Liver (tissue), 9 donors: ENCODE data around the gene DAGLA. TPM values are rescaled to one million over a fixed set of nuclear protein-coding genes. Genes with fewer than 3 reads are reported as not detected.

Experiments used
- DNase-seq: peaks from one replicate; pipeline ENCODE4 v3.0.0-alpha.2; 2017; ENCODE audit warnings: low spot score
- H3K27ac ChIP-seq, 2 donors: one replicate each; pipeline ENCODE4 v1.7.0; 2013; ENCODE audit warnings: inconsistent platforms in 2 of 2, low read length in 2 of 2, control low read depth in 1 of 2, low read depth in 1 of 2, mild to moderate bottlenecking in 1 of 2
- H3K27me3 ChIP-seq, 4 donors: one replicate each; pipeline versions ENCODE4 v1.6.1 to v1.7.0; 2013; ENCODE audit warnings: low read length in 3 of 4, inconsistent platforms in 1 of 4, mild to moderate bottlenecking in 1 of 4, moderate library complexity in 1 of 4; ENCODE audit not compliant: control insufficient read depth in 4 of 4, insufficient read depth in 4 of 4
- H3K36me3 ChIP-seq, 4 donors: one replicate each; pipeline versions ENCODE4 v1.6.1 to v1.7.0; 2013; ENCODE audit warnings: low read length in 3 of 4, mild to moderate bottlenecking in 3 of 4, low read depth in 1 of 4, moderate library complexity in 1 of 4; ENCODE audit not compliant: control insufficient read depth in 4 of 4, insufficient read depth in 3 of 4
- H3K4me1 ChIP-seq, 4 donors: one replicate each; pipeline versions ENCODE4 v1.6.1 to v1.7.0; 2013; ENCODE audit warnings: low read length in 3 of 4, mild to moderate bottlenecking in 3 of 4, moderate library complexity in 1 of 4; ENCODE audit not compliant: control insufficient read depth in 4 of 4, insufficient read depth in 4 of 4
- H3K4me3 ChIP-seq, 3 donors: one replicate each; pipeline versions ENCODE4 v1.6.1 to v1.7.0; 2013; ENCODE audit warnings: low read length in 3 of 3, control low read depth in 1 of 3, low read depth in 1 of 3, mild to moderate bottlenecking in 1 of 3
- H3K9ac ChIP-seq, 2 donors: one replicate each; pipeline ENCODE4 v1.7.0; 2013; ENCODE audit warnings: low read length in 2 of 2, mild to moderate bottlenecking in 2 of 2, moderate library complexity in 2 of 2, control low read depth in 1 of 2, low read depth in 1 of 2
- H3K9me3 ChIP-seq, 4 donors: one replicate each; pipeline versions ENCODE4 v1.6.1 to v1.7.0; 2013; ENCODE audit warnings: low read length in 3 of 4; ENCODE audit not compliant: control insufficient read depth in 4 of 4
- ATF3 ChIP-seq: IDR thresholded peaks from 2 replicates; pipeline ENCODE4 v1.6.1; 2016; ENCODE audit warnings: antibody characterized with exemption
- CTCF ChIP-seq: fragments of 150-350 bp; IDR thresholded peaks from 2 replicates; pipeline ENCODE4 v1.5.1; 2017; ENCODE audit warnings: improper control_type of control experiment, low read depth, low read length; ENCODE audit not compliant: missing input control
- EGR1 ChIP-seq, 2 donors: IDR thresholded peaks; 2 replicates each; pipeline ENCODE4 v1.6.1; 2016 to 2018; ENCODE audit warnings: antibody characterized with exemption in 2 of 2, low read depth in 2 of 2
- FOXA1 ChIP-seq: IDR thresholded peaks from 2 replicates; pipeline ENCODE4 v1.6.1; 2016; ENCODE audit warnings: antibody characterized with exemption
- FOXA2 ChIP-seq: IDR thresholded peaks from 2 replicates; pipeline ENCODE4 v1.6.1; 2016; ENCODE audit warnings: antibody characterized with exemption
- GABPA ChIP-seq, 2 donors: IDR thresholded peaks in 1 of 2; conservative IDR thresholded peaks in 1 of 2; 2 replicates each; pipeline ENCODE4 v1.6.1; 2016; ENCODE audit warnings: antibody characterized with exemption in 2 of 2, mild to moderate bottlenecking in 1 of 2, moderate library complexity in 1 of 2
- HNF4A ChIP-seq, 2 donors: conservative IDR thresholded peaks; 2 replicates each; pipeline ENCODE4 v1.6.1; 2016; ENCODE audit warnings: antibody characterized with exemption in 2 of 2, mild to moderate bottlenecking in 2 of 2
- HNF4G ChIP-seq: IDR thresholded peaks from 2 replicates; pipeline ENCODE4 v1.6.1; 2016; ENCODE audit warnings: antibody characterized with exemption
- JUND ChIP-seq, 2 donors: IDR thresholded peaks; 2 replicates each; pipeline ENCODE4 v1.6.1; 2016; ENCODE audit warnings: antibody characterized with exemption in 2 of 2
- MAX ChIP-seq: IDR thresholded peaks from 2 replicates; pipeline ENCODE4 v1.6.1; 2016; ENCODE audit warnings: antibody characterized with exemption
- NR2F2 ChIP-seq: IDR thresholded peaks from 2 replicates; pipeline ENCODE4 v1.6.1; 2016; ENCODE audit warnings: antibody characterized with exemption
- RAD21 ChIP-seq, 2 donors: IDR thresholded peaks; 2 replicates each; pipeline ENCODE4 v1.6.1; 2016; ENCODE audit warnings: antibody characterized with exemption in 2 of 2, mild to moderate bottlenecking in 2 of 2
- REST ChIP-seq: IDR thresholded peaks from 2 replicates; pipeline ENCODE4 v1.6.1; 2016; ENCODE audit warnings: antibody characterized with exemption, mild to moderate bottlenecking
- RXRA ChIP-seq, 2 donors: IDR thresholded peaks; 2 replicates each; pipeline ENCODE4 v1.6.1; 2017 to 2018; ENCODE audit warnings: antibody characterized with exemption in 2 of 2, mild to moderate bottlenecking in 1 of 2
- SP1 ChIP-seq: IDR thresholded peaks from 2 replicates; pipeline ENCODE4 v1.6.1; 2018; ENCODE audit warnings: antibody characterized with exemption, mild to moderate bottlenecking
- TAF1 ChIP-seq: conservative IDR thresholded peaks from 2 replicates; pipeline ENCODE4 v1.6.1; 2016; ENCODE audit warnings: antibody characterized with exemption, mild to moderate bottlenecking
- YY1 ChIP-seq: IDR thresholded peaks from 2 replicates; pipeline ENCODE4 v1.6.1; 2016; ENCODE audit warnings: antibody characterized with exemption, mild to moderate bottlenecking
- ZBTB33 ChIP-seq: IDR thresholded peaks from 2 replicates; pipeline ENCODE4 v1.6.1; 2016; ENCODE audit warnings: antibody characterized with exemption
- WGBS: extraction: QIAGEN DNeasy Blood & Tissue Kit; methylation state at CpG from one replicate; pipeline ENCODE4 v1.1.7; 2013; 5-methylcytosine and 5-hydroxymethylcytosine counted together
- polyA plus RNA-seq, 2 donors: library from polyadenylated mRNA; stranded (reverse) in 1 of 2; unstranded in 1 of 2; fragments of 200-250 nt in 1 of 2; fragments of >200 nt in 1 of 2; fragmentation: Nextera tagmentation in 1 of 2; extraction: Ambion mirVana in 1 of 2; gene quantifications; one replicate each; pipeline versions ENCODE4 v1.2.1 to v1.2.3, GENCODE V29; 2013 to 2015
- total RNA-seq, 2 donors: library from RNA; depleted of rRNA; stranded (reverse); fragments of >200 nt; gene quantifications; one replicate each; pipeline ENCODE4 v1.2.3, GENCODE V29; 2014
- donor health status: healthy.
- donor health status: healthy.
- donor health status: healthy.
- donor health status: healthy.
- donor health status: healthy.

DAGLA gene
- total and polyA plus RNA-seq, 4 donors: 0.13 to 0.84 (median 0.60) TPM

- Histone ChIP-seq H3K9ac (no peak overlapping the region), H3K36me3 (no peaks in the 10 kb centered on the region), H3K27ac (no peak overlapping the region), H3K4me1 (peaks cover 0 to 14% (median 4%) of the 10 kb centered on the region in 4 donors), H3K4me3 (no peak overlapping the region), H3K9me3 (no peaks in the 10 kb centered on the region), H3K27me3 (peaks cover 0 to 4% (median 1%) of the 10 kb centered on the region in 4 donors)
- TF ChIP-seq RAD21 (IDR thresholded peaks at IDR 0.05) (no peak), HNF4G (no peak), TAF1 (no peak), RXRA (IDR thresholded peaks at IDR 0.05) (no peak), REST (no peak), YY1 (no peak), MAX (no peak), GABPA (IDR thresholded peaks at IDR 0.05 in 1 of 2, conservative IDR thresholded peaks at IDR 0.05 in 1 of 2) (no peak), FOXA1 (no peak), SP1 (no peak), JUND (IDR thresholded peaks at IDR 0.05) (no peak), HNF4A (conservative IDR thresholded peaks at IDR 0.05) (no peak), ZBTB33 (no peak), FOXA2 (no peak), EGR1 (IDR thresholded peaks at IDR 0.05; ENCODE audit: low read depth in 2 of 2) (no peak), CTCF (no peak), NR2F2 (no peak), ATF3 (no peak)
- WGBS: 82% methylated on average over 11 of the region's 11 CpGs
- DNase-seq: no peak
Observed at GRCh38 chr11:61682906-61683675, 2.9 kb downstream of the DAGLA start.
